OCI-LY1 (cell line): Measurements from ENCODE around the gene SEC22B.
"Not testable (repeated sequence)": the region's sequence is repeated elsewhere in the genome, so short reads cannot be mapped to it uniquely, and the experiment has no call there.

ENCODE experiments used
- EZH2 ChIP-seq: fragments of 200-600 bp; sonication (generic), shearing (Covaris generic); IDR thresholded peaks from 2 replicates; pipeline ENCODE4 v1.8.0; 2017; ENCODE audit warnings: borderline replicate concordance, mixed run types, mild to moderate bottlenecking, antibody characterized with exemption, low read length, moderate library complexity, mixed read lengths
- TF ChIP-seq, protein P1 (sequence below): fragments of 200-600 bp; sonication (generic), shearing (Covaris generic); IDR thresholded peaks from 2 replicates; pipeline ENCODE4 v1.5.1; 2017; ENCODE audit warnings: mild to moderate bottlenecking, antibody characterized with exemption, low read length, moderate library complexity, mixed read lengths

DNA sequence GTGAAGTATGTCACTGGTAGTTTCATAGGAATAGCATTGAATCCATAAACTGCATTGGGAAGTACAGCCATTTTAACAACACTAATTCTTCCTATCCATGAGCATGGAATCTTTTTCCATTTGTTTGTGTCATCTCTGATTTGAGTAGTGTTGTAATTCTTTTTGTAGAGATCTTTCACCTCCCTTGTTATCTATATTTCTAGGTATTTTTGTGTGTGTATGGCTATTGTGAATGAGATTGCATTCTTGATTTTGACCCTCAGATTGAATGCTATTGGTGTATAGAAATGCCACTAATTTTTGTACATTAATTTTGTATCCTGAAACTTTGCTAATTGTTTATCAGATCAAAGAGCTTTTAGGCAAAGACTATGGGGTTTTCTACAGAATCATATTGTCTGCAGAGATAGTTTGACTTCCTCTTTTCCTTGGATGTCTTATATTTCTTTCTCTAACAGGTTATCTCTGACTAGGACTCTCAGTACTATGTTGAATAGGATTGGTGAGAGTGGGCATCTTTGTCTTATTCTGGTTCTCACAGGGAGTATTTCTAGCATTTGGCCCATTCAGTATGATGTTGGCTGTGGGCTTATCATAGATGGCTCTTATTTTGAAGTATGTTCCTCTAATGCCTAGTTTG, 26.8 kb downstream of the SEC22B start:
- TF ChIP-seq, protein P1, sequence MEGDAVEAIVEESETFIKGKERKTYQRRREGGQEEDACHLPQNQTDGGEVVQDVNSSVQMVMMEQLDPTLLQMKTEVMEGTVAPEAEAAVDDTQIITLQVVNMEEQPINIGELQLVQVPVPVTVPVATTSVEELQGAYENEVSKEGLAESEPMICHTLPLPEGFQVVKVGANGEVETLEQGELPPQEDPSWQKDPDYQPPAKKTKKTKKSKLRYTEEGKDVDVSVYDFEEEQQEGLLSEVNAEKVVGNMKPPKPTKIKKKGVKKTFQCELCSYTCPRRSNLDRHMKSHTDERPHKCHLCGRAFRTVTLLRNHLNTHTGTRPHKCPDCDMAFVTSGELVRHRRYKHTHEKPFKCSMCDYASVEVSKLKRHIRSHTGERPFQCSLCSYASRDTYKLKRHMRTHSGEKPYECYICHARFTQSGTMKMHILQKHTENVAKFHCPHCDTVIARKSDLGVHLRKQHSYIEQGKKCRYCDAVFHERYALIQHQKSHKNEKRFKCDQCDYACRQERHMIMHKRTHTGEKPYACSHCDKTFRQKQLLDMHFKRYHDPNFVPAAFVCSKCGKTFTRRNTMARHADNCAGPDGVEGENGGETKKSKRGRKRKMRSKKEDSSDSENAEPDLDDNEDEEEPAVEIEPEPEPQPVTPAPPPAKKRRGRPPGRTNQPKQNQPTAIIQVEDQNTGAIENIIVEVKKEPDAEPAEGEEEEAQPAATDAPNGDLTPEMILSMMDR: not testable (repeated sequence)
- not testable (repeated sequence) for TF ChIP-seq EZH2
